Activated CD8-positive, alpha-beta memory T cell treated with anti-CD3 and anti-CD28 coated beads, Interleukin-2, amount 10 ng/mL, durations not matched to agents 7 days and 5 days (primary cell): ENCODE data around the gene TEAD1. TPM values are rescaled to one million over a fixed set of nuclear protein-coding genes. Genes with fewer than 3 reads are reported as not detected.

Experiments
- ATAC-seq: fragments of 150-1000 bp; cut with Tn5 transposase; one replicate; pipeline ENCODE4 v1.10.0; 2021; ENCODE audit warnings: moderate library complexity
- CTCF ChIA-PET: fragments of 350-600 bp; sonication (Branson Sonifier 250); formaldehyde crosslinking; loops from one replicate; lab custom pipeline; 2021; ENCODE audit warnings: antibody characterized with exemption; lab: Charles Lee
- DNase-seq: peaks from one replicate; pipeline ENCODE4 v3.0.0-alpha.2; 2020
- H3K27ac Mint-ChIP-seq: one replicate; pipeline ENCODE4 v1.8.0; 2021; ENCODE audit warnings: mild to moderate bottlenecking, mixed read lengths
- H3K27me3 Mint-ChIP-seq: one replicate; pipeline ENCODE4 v1.8.0; 2021; ENCODE audit warnings: mixed read lengths
- H3K36me3 Mint-ChIP-seq: one replicate; pipeline ENCODE4 v1.8.0; 2021; ENCODE audit warnings: mild to moderate bottlenecking, mixed read lengths
- H3K4me1 Mint-ChIP-seq: one replicate; pipeline ENCODE4 v1.8.0; 2021; ENCODE audit warnings: mixed read lengths
- H3K4me3 Mint-ChIP-seq: one replicate; pipeline ENCODE4 v1.8.0; 2021; ENCODE audit warnings: mild to moderate bottlenecking, moderate library complexity, mixed read lengths
- H3K9me3 Mint-ChIP-seq: one replicate; pipeline ENCODE4 v1.8.0; 2022; ENCODE audit warnings: low read depth, mixed read lengths
- total RNA-seq, 2 experiments: library from RNA; stranded (reverse); gene quantifications; one replicate each; pipeline ENCODE4 v1.2.3, GENCODE V29; 2021

The TEAD1 gene
- total RNA-seq, 2 experiments from 2014 or later: 0.18 to 0.26 TPM

GRCh38 chr11:12962306-12962705 is 288.1 kb downstream of the TEAD1 start:
- Mint-ChIP-seq H3K27me3 (peaks cover 37% of the 10 kb centered on the region), H3K4me3 (no peak overlapping the region), H3K27ac (no peak overlapping the region), H3K4me1 (peaks cover 3% of the 10 kb centered on the region), H3K36me3 (no peaks in the 10 kb centered on the region), H3K9me3 (no peaks in the 10 kb centered on the region)
- CTCF ChIA-PET: interaction anchor here (1.2 to 2.1 kb wide), 2 partner anchors 374 to 383 kb away, joined by 3 to 4 read pairs; no protein-coding TSS in a partner anchor
- DNase-seq (no peak), ATAC-seq (no peak)

- Mint-ChIP-seq H3K9me3 (no peaks in the 10 kb centered on the region), H3K36me3 (no peaks in the 10 kb centered on the region), H3K4me3 (no peak overlapping the region), H3K27ac (no peak overlapping the region), H3K4me1 (peaks cover 3% of the 10 kb centered on the region), H3K27me3 (peaks cover 38% of the 10 kb centered on the region)
- CTCF ChIA-PET: interaction anchor here (0.8 to 2.1 kb wide), 4 partner anchors 17 to 1277 kb away, joined by 3 to 8 read pairs (median 4); no protein-coding TSS in a partner anchor
- DNase-seq: no peak
- no peak for ATAC-seq
Measured at GRCh38 chr11:12963051-12963450, 288.8 kb downstream of the TEAD1 start.

GRCh38 chr11:12963792-12964536 is 289.7 kb downstream of the TEAD1 start:
- Mint-ChIP-seq H3K27me3 (peaks cover 35% of the 10 kb centered on the region), H3K4me3 (no peak overlapping the region), H3K9me3 (no peaks in the 10 kb centered on the region), H3K4me1 (peaks cover 3% of the 10 kb centered on the region), H3K27ac (no peak overlapping the region), H3K36me3 (no peaks in the 10 kb centered on the region)
- CTCF ChIA-PET: interaction anchor here (0.7 to 2.1 kb wide), 9 partner anchors 11 to 635 kb away, joined by 3 to 9 read pairs (median 4); no protein-coding TSS in a partner anchor
- ATAC-seq: peak; percentile 77
- peak; percentile 69 for DNase-seq

GRCh38 chr11:12964650-12965049 is 290.4 kb downstream of the TEAD1 start:
- H3K27me3 Mint-ChIP-seq: peaks cover 34% of the 10 kb centered on the region
- peaks cover 3% of the 10 kb centered on the region for H3K4me1 Mint-ChIP-seq
- H3K4me3 Mint-ChIP-seq: no peak overlapping the region
- DNase-seq: no peak
- no peaks in the 10 kb centered on the region for H3K36me3 Mint-ChIP-seq
- CTCF ChIA-PET: interaction anchor here (1.6 kb wide), 2 partner anchors 10 to 195 kb away, joined by 5 to 9 read pairs; no protein-coding TSS in a partner anchor
- no peak for ATAC-seq
- H3K9me3 Mint-ChIP-seq: no peaks in the 10 kb centered on the region
- H3K27ac Mint-ChIP-seq: no peak overlapping the region

DNA sequence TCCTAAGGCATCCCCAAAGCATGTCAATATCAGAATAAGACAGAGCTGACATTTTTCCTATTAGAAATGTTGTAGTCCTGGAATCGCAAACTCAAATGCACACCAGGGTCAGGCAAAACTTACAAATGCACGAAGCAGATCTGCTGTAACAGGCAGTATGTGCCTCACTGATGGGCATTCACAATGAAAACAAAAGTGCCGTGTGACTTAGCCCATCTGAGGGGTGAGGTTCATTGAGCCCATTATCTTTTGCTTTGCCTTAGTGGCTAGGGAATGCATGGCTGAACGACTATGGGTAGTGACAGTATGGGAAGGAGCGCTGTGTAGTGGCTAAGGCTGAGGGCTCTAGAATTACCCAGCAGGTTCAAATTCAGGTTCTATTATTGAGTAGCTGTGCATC is 291.8 kb downstream of the TEAD1 start:
- CTCF ChIA-PET: no interaction called here
- Mint-ChIP-seq H3K9me3 (no peaks in the 10 kb centered on the region), H3K4me1 (peaks cover 3% of the 10 kb centered on the region), H3K27ac (no peak overlapping the region), H3K36me3 (no peaks in the 10 kb centered on the region), H3K4me3 (no peak overlapping the region), H3K27me3 (peaks cover 29% of the 10 kb centered on the region)
- ATAC-seq: no peak
- DNase-seq: no peak

DNA sequence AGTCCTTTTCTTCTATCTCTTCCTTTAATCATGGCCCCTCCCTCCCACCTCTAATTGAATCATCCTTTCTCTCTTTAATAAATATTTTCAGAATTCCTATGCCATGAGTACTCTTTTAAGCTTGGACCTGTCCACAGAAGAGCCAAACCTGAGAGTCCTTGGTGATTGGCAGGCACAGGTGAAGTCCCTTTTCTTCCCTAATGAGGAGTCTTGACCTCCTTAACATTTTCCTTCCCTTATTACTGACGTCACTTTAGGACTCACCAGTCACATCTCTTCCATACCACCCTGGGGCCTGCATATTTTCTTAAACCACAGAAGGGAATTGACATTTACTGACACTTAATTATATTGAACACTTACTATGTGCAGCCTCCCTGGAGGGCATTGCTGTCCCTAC is 293.9 kb downstream of the TEAD1 start:
- CTCF ChIA-PET: no interaction called here
- DNase-seq (no peak), ATAC-seq (no peak)
- Mint-ChIP-seq H3K4me1 (no peaks in the 10 kb centered on the region), H3K36me3 (no peaks in the 10 kb centered on the region), H3K27me3 (peaks cover 31% of the 10 kb centered on the region), H3K27ac (no peak overlapping the region), H3K4me3 (no peak overlapping the region), H3K9me3 (no peaks in the 10 kb centered on the region)

DNA sequence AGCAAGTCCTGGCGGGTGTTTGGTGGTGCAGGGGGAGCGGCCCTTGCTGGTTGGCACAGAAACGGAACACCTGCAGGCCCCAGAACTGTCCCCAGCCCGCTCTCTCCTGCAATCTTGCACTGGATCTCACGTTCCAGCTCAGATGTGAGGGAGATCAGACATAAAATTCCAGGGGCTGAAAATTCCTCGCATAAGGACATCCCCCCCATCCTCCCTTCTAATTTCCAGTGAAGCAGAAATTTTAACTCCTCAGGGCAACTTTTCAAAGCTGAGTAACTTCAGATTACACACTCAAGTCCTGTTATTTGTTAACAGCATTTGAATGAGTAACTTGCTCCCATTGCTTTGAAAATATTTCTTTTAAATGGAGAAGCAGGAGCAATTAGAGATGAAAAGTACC is 294.6 kb downstream of the TEAD1 start:
- ATAC-seq: no peak
- H3K9me3 Mint-ChIP-seq: no peaks in the 10 kb centered on the region
- DNase-seq: no peak
- no peak overlapping the region for H3K4me3 Mint-ChIP-seq
- no peak overlapping the region for H3K27ac Mint-ChIP-seq
- CTCF ChIA-PET: no interaction called here
- peaks cover 31% of the 10 kb centered on the region for H3K27me3 Mint-ChIP-seq
- no peaks in the 10 kb centered on the region for H3K36me3 Mint-ChIP-seq
- H3K4me1 Mint-ChIP-seq: no peaks in the 10 kb centered on the region

- H3K4me3 Mint-ChIP-seq: no peak overlapping the region
- no peak for ATAC-seq
- no peaks in the 10 kb centered on the region for H3K9me3 Mint-ChIP-seq
- CTCF ChIA-PET: no interaction called here
- no peaks in the 10 kb centered on the region for H3K4me1 Mint-ChIP-seq
- no peak for DNase-seq
- H3K27ac Mint-ChIP-seq: no peak overlapping the region
- peaks cover 22% of the 10 kb centered on the region for H3K27me3 Mint-ChIP-seq
- no peaks in the 10 kb centered on the region for H3K36me3 Mint-ChIP-seq
Measured at GRCh38 chr11:12971955-12972354, 297.7 kb downstream of the TEAD1 start.

- DNase-seq (no peak), ATAC-seq (no peak)
- no peak overlapping the region for H3K27ac Mint-ChIP-seq
- H3K9me3 Mint-ChIP-seq: no peaks in the 10 kb centered on the region
- peaks cover 20% of the 10 kb centered on the region for H3K27me3 Mint-ChIP-seq
- H3K4me1 Mint-ChIP-seq: no peaks in the 10 kb centered on the region
- H3K4me3 Mint-ChIP-seq: no peak overlapping the region
- CTCF ChIA-PET: interaction anchor here (2.6 kb wide), 1 partner anchor 9 kb away, joined by 9 read pairs; no protein-coding TSS in a partner anchor
- H3K36me3 Mint-ChIP-seq: no peaks in the 10 kb centered on the region
Measured at GRCh38 chr11:12973528-12974181, 299.4 kb downstream of the TEAD1 start.

DNA sequence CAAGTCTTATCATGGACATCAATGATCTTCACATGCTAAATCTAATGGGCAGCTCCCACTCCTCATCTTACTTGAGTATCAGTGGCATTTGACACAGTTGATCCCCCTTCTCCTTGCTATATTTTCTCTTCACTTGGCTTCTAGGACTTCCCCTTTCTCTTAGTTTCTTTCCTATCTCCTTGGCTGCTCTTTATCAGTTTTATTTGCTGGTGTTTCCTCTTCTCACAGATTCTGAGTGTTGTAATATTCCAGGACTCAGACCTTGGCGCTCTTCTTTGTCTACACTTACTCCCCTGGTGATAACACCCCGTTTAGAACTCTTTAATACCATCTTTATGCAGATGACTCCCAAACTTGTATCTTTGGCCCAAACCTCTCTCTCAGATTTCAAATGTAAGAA is 301.0 kb downstream of the TEAD1 start:
- DNase-seq (no peak), ATAC-seq (no peak)
- H3K36me3 Mint-ChIP-seq: no peaks in the 10 kb centered on the region
- H3K4me1 Mint-ChIP-seq: no peaks in the 10 kb centered on the region
- H3K4me3 Mint-ChIP-seq: no peak overlapping the region
- H3K9me3 Mint-ChIP-seq: no peaks in the 10 kb centered on the region
- peaks cover 24% of the 10 kb centered on the region for H3K27me3 Mint-ChIP-seq
- H3K27ac Mint-ChIP-seq: no peak overlapping the region
- CTCF ChIA-PET: interaction anchor here (2.6 kb wide), 1 partner anchor 11 kb away, joined by 9 read pairs; no protein-coding TSS in a partner anchor

DNA sequence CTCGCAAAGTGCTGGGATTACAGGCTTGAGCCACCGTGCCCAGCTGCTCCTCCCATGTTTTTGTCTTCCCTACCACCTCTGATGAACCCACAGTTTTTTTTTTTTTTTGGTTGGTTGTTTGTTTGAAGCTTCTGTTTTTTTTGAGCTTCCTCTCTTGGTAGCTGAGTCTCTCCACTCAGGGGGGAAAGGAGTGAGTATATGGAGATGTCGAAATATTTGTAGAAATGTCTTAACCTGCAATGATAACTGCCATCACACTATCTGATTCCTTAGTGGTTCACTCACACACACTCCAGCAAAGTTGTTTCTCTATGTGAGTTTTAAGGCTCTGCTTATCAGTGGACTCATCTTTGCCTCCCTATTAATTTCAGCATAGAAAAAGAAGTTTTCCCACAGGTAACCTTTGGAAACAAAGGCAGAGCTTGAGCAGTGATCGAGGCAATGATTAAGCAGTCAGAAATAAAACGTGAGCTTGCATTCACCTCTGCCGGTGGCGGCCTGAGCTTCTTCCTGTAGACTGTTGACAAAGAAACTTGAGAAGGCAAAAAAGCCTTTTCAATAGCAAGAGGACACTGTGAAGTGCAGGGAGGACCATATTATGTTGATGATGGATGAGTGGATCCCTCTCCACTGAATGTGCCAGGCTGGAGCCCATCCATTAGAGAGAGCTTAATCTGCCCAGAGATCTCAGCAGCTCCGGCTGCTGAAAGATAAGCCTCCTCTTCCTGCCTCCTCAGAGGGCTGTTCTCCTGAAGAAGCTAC is 305.9 kb downstream of the TEAD1 start:
- peaks cover 10% of the 10 kb centered on the region for H3K27me3 Mint-ChIP-seq
- no peaks in the 10 kb centered on the region for H3K36me3 Mint-ChIP-seq
- no peak overlapping the region for H3K27ac Mint-ChIP-seq
- CTCF ChIA-PET: interaction anchor here (1.5 kb wide), 1 partner anchor 17 kb away, joined by 8 read pairs; no protein-coding TSS in a partner anchor
- DNase-seq (no peak), ATAC-seq (no peak)
- no peaks in the 10 kb centered on the region for H3K9me3 Mint-ChIP-seq
- no peaks in the 10 kb centered on the region for H3K4me1 Mint-ChIP-seq
- no peak overlapping the region for H3K4me3 Mint-ChIP-seq

- Mint-ChIP-seq H3K4me3 (no peak overlapping the region), H3K27ac (no peak overlapping the region), H3K36me3 (no peaks in the 10 kb centered on the region), H3K27me3 (peaks cover 18% of the 10 kb centered on the region), H3K4me1 (no peaks in the 10 kb centered on the region), H3K9me3 (no peaks in the 10 kb centered on the region)
- CTCF ChIA-PET: no interaction called here
- DNase-seq: no peak
- ATAC-seq: no peak
Measured at GRCh38 chr11:12981676-12982522, 307.7 kb downstream of the TEAD1 start.
